HG03575 (cell line): Measurements from ENCODE around the gene ALLC.
"Not testable (repeated sequence)": the region's sequence is repeated elsewhere in the genome, so short reads cannot be mapped to it uniquely, and the experiment has no call there.

Experiments
- ATAC-seq: cut with Tn5 transposase; IDR thresholded peaks from one replicate; pipeline ENCODE4 v1.9.1; 2021; ENCODE audit not compliant: unreplicated experiment, insufficient number of reproducible peaks, low FRiP score; ENCODE audit errors: extremely low read depth

Gene ALLC

DNA sequence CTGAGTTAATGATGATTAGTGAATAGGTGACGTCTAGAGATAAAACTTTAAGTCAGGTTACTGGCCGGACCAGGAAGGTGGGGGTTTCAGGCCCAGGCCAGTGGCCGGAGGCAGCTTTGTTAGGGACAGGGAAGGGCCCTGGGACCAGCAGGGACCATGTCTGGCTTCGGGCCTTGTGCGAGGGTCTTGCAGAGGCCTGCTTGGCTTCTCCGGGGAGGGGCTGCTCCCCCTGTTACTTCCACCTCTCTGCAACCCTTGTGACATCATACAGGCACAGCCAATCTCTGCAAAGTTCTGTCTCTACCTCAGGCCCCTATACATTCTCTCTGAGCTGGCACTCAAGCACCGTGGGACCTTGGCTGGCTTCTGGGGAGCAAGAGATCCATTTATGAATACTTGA is at the start of gene ALLC:
Gene ALLC (plus strand): TSS at position 320 of the 400 bp plus-strand sequence. CDS start 12,958 bp downstream, outside the sequence.
- no peak for ATAC-seq

DNA sequence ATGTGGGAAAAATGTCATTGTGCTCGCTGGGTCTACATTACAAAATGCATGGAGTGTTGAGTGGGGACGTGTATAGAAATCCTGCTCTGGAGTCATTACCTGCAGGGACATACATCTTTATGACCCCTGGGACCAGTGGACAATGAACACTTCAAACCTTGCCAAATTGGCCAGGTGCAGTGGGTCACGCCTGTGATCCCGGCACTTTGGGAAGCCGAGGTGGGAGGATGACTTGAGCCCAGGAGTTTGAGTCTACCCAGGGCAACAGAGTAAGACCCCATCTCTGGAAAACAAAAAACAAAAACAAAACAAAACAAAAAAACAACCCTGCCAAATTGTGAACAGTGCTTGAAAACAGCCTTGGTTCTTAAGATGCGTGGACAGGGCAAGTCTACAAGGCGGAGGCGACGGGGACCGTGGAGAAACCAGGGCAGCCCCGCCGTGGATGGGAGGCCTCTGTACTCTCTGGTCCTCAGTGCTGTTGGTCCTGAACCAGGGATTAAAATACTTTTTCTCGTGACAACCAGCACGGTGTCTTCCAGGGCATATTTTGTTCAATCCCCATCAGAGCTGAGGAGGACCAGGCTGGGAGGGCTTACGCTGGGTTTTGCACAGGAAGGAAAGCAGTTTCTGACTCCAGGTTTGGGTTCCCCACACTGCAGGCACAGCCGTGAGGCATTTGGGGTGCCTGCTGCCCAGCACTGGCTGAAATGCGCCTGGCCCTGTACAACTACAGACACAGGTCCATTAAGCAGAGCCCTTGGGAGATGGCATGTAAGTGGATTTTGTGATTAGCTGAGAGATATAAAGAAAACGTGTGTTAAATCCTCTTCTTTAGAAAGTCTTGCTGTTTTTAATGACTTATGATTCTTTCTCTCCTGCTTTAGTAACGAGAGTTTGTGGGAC is 49.4 kb upstream of the ALLC start:
- ATAC-seq, result no peak

DNA sequence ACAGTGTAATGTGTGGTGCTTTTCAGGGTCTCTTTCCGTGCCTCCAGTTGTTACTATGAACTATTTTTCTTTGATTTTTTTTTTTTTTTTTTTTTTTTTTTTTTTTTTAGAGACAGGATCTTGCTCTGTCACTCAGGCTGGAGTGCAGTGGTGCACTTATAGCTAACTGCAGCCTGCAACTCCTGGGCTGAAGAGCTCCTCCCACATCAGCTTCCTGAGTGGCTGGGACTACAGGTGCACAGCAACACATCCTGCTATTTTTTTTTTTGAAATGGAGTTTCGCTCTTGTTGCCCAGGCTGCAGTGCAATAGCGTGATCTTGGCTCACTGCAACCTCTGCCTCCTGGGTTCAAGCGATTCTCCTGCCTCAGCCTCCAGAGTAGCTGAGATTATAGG is 48.7 kb upstream of the ALLC start:
- not testable (repeated sequence) for ATAC-seq

DNA sequence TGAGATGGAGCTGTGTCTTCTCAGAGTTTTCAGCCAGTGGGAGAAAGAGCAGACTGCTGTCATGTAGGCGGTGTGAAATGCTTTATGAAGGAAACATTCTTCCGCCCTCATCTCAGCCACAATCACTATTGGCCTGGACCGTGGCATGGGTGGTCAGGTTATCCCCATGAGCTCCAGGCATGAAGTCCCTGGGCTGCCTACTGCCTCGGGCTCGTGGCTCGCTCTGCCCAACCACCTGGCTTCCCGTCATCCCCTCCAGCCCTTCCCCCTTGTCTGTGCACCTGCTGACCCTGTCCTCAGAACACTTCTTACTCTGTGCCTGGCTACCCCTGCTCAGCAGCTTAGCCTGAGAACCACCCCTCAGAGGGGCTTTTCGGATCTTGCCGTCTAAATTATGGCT is 47.6 kb upstream of the ALLC start:
- no peak for ATAC-seq

DNA sequence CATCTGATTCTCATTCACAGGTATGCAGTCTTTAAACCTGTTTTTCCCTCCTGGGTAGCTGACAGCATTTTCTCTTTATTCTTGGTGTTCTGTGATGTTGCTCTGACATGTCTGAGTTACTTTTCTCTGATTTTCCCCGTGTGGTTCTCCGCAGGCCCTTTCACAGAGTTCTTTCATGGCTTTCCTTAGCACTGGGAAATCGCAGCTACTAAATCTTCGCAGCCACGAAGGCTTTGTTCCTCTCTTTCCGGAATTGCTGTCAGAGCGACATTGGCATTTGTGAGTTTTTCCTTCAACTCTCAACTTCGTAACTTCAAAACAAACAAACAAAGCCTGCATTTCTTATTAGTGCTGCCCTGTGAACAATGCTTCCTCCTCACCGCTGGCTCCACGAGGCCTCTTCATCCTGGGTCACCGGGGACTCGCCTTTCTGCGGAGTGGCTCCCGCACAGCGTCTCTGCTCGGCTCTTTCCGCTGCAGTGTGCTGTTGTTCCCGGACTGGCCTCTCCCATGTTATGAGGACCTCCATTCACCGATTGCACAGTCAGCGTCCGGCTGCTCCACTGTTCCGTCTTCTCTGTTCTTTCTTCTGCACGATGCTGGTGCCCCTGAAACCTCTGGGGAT is 47.0 kb upstream of the ALLC start:
- ATAC-seq, result no peak

DNA sequence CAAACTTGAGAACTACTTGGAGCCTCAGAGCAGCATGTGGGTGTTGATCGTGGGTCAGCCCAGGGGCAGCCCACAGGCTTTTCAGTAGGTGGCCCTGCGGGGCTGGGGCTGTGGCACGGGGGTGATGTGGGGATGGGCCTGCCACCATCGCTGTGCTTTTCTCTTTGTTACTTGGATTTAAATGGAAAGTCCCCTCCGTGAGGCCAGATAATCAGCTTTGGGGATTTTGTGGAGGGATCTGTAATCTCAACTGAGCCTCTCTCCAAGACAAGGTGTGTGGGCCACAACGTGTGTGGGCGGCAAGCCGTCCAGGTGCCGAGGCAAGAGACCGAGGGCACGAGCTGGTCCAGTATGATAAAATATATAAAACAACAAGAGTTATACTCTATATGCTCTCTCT is 46.4 kb upstream of the ALLC start:
- no peak for ATAC-seq

DNA sequence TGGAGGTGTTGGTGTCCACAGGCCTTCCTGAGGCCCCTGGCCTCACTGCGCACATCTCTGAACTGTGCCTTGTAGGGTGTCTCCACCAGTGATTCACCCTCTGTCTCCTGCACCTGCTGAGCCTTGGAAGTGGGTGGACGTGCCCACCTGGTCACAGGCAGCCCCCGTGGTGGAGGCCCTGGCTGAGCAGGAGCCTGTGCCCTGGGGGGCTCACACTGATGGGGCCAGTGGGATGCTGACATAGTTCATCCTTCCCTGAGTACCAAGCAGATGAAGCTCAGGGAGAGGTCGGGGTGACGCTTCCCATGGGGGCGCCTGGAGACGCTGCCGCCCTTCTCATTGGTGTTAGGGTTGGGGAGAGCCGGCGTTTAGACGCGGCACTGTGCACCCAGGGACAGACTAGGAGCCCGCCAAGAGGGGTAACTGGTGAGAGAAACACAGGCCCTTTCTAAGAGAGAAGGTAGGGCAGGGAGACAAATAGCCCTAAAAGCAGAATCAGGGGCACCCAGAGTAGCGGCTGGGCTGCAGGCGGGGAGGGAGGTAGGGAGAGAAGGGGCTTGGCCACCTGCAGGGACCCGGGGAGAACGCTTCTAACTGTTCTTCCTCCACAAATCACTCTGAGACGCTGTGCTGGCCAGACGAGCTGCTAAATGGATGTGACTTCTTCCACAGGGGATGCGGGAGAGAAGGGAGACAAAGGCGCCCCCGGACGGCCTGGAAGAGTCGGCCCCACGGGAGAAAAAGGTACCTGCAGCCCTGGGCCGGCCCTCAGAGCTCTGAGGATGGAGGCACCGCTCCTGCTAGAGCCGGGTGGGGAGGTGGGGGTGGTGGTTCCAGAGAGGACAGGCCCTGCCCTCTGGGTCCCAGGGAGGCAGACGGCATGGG is 45.1 kb upstream of the ALLC start:
- ATAC-seq, result no peak

DNA sequence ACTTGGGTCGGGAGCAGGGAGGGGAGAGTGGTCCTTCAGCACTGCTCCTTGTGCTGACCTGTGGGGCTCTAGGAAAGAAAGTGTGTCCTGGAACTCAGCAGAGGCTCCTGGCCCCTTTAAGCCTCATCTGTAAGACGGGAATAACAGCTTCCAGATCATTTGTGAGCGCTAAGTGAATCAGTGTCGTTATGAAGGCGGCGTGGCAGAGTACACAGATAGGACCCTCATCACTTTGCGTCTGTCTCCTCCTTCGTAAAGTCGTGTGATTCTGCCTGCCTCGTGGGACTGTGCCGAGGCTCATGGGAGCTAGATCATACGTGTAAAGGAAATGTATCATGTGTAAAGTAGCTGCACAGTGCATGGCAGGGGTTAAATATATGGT is 44.5 kb upstream of the ALLC start:
- no peak for ATAC-seq

DNA sequence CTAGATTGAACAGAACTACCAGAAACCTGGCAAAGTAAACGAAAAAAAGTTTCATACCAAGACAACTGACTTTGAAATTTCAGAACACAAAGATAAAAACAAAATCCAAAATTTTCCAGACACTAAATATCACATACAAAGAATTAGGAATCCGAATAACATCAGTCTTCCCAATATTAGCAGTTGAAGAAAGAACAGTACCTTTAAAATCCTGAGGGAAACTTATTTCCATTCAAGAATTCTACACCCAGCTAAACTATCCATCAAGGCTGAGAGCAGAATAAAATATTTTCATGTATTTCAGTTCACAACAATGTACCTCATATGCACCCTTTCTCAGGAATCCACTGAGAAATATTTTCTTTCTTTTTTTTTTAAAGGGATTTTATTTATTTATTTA is 43.3 kb upstream of the ALLC start:
- not testable (repeated sequence) for ATAC-seq

DNA sequence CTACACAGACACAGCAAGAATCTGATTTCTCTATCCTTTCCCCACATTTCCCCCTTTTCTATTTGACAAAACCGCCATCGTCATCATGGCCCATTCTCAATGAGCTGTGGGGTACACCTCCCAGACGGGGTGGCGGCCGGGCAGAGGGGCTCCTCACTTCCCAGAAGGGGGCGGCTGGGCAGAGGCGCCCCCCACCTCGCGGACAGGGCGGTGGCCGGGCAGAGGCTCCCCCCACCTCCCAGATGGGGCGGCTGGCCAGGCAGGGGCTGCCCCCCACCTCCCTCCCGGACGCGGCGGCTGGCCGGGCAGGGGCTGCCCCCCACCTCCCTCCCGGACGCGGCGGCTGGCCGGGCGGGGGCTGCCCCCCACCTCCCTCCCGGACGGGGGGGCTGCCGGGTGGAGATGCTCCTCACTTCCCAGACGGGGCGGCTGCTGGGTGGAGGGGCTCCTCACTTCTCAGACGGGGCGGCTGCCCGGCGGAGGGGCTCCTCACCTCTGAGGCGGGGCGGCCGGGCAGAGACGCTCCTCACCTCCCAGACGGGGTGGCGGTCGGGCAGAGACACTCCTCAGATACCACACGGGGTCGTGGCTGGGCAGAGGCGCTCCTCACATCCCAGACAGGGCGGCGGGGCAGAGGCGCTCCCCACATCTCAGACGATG is 42.3 kb upstream of the ALLC start:
- not testable (repeated sequence) for ATAC-seq

DNA sequence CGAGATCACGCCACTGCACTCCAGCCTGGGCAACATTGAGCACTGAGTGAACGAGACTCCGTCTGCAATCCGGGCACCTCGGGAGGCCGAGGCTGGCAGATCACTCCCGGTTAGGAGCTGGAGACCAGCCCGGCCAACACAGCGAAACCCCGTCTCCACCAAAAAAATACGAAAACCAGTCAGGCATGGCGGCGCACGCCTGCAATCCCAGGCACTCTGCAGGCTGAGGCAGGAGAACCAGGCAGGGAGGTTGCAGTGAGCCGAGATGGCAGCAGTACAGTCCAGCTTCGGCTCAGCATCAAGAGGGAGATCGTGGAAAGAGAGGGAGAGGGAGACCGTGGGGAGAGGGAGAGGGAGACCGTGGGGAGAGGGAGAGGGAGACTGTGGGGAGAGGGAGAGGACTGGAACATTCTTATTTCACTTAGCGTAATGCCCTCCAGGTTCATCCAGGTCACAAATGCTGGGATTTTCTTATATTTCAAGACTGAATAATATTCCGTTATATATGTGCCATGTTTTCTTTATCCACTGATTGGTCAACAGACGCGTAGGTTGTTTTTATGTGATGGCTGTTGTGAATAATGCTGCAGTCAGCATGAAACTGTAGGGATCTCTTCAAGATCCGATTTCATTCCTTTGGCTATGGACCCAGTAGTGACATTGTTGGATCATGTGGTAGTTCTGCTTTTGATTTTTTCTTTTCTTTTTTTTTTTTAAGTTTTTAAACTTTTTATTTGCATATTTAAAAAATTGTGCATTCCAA is 41.4 kb upstream of the ALLC start:
- ATAC-seq, result not testable (repeated sequence)

DNA sequence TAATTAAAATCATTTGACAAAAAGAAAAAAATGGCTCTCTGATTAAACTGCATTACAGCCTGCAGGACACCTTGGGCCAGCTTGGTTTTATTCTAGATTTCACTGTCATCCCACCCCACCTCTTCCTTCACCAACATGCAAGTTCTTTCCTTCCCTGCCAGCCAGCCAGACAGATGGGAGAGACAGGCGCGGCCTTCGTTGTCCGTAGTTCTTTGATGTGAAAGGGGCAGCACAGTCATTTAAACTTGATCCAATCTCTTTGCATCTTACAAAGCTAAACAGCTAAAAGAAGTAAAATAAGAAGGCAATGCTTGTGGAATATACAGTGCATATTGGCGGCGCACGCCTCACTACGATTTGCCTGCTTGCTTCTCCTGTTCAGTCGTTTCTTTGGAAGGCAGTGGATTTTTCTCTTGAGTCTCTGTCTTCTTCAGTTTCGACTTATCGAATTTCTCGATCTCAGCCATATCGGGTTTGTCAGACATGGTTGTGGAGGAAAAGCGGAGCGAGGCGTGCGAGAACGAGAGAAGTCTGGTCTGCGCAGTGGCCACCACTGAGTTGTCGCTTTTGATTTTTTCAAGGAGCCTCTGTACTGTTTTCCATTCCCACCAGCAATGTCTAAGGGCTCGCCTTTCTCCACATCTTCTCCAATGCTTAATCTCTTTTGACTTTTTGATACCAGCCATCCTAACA is 40.7 kb upstream of the ALLC start:
- ATAC-seq, result no peak

DNA sequence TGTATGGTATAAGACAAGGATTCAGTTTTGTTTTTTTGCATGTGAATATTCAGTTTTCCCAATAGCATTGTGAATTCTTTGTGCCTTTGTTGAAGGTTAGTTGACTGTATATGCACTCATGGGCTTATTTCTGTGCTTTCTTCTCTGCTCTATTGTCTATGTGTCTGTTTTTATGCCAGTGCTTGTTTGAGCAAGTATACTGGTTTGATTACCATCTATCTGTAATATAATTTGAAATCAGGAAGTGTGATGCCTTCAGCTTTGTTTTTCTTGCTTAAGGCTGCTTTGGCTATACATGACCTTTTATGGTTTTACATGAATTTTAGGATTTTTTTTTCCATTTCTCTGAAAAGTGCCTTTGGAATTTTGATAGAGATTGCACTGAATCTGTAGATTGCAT is 39.6 kb upstream of the ALLC start:
- no peak for ATAC-seq

DNA sequence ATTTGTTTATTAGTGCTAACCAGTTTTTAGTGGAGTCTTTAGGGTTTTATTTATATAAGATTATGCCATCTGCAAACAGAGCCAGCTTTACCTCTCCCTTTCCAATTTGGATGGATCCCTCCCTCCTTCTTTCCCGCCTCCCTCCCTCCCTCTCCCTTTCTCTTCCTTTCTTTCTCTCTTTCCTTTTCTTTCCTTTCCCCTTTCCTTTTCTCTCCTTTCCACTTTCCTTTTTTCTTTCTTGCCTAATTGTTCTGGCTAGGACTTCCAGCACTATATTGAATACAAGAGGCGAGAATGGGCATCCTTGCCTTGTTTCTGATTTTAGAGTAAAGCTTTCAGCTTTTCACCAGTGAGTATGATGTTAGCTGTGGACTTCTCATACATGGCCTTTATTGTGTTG is 39.0 kb upstream of the ALLC start:
- no peak for ATAC-seq

DNA sequence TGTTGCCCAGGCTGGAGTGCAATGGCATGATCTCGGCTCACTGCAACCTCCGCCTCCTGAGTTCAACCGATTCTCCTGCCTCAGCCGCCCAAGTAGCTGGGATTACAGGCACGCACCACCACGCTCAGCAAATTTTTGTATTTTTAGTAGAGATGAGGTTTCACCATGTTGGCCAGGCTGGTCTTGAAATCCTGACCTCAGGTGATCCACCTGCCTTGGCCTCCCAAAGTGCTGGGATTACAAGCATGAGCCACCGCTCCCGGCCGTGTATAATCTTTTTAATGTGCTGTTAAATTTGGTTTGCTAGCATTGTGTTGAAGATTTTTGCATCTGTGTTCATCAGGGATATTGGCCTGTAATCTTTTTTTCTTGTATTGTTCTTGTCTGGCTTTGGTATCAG is 38.3 kb upstream of the ALLC start:
- not testable (repeated sequence) for ATAC-seq

DNA sequence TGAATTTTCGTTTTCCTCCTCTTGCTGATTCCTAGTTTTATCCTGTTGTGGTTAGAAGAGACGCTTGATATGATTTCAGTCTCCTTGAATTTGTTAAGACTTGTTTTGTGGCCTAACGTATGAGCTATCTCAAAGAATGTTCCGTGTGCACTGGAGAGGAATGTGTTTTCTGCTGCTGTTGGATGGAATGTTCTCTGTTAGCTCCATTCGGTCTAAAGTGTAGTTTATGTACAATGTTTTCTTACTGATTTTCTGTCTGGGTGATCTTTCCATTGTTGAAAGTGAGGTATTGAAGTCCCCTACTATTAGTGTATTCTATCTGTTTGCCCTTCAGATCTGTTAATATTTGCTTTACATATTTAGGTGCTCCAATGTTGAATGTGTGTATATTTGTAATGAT is 37.2 kb upstream of the ALLC start:
- ATAC-seq, result no peak

DNA sequence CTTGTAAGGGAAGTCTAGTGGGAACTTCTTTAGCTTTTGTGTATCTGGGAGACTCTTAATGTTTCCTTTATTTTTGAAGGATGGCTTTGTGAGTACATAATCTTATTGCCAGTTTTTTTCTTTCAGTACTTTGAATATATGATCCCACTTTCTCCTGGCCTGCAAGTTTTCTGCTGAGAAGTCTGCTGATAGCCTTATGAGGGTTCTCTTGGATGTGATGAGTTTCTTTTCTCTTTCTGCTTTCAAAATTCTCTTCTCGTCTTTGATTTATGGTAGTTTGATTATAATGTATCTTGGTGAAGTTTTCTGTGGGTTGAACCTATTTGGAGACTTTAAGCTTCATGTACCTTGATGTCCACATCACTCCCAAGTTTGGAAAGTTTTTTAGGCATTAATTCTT is 35.0 kb upstream of the ALLC start:
- no peak for ATAC-seq
